AG09319 (cell line): ENCODE measurements around the gene MAP2K5.

Experiments used
- DNase-seq: peaks from one replicate; pipeline ENCODE4 v3.0.0-alpha.2; 2010; ENCODE audit warnings: low read depth; ENCODE audit errors: extremely low read depth
- CTCF ChIP-seq: IDR thresholded peaks from 2 replicates; pipeline ENCODE4 v1.5.1; 2011; ENCODE audit warnings: low read depth, mild to moderate bottlenecking, inconsistent platforms, low read length, moderate library complexity

Gene MAP2K5

GRCh38 chr15:67685008-67685599, 142.6 kb downstream of the MAP2K5 start:
- DNase-seq, result no peak
- TF ChIP-seq CTCF, result no peak

- no peak for DNase-seq
- no peak for TF ChIP-seq CTCF
Measured at GRCh38 chr15:67685716-67686115, 143.2 kb downstream of the MAP2K5 start.

GRCh38 chr15:67690936-67691335, 148.4 kb downstream of the MAP2K5 start:
- TF ChIP-seq CTCF, result no peak
- no peak for DNase-seq

- no peak for DNase-seq
- TF ChIP-seq CTCF, result no peak
Measured at GRCh38 chr15:67691450-67691849, 148.9 kb downstream of the MAP2K5 start.

GRCh38 chr15:67692573-67692972, 150.1 kb downstream of the MAP2K5 start:
- no peak for TF ChIP-seq CTCF
- no peak for DNase-seq

GRCh38 chr15:67696087-67696486, 153.6 kb downstream of the MAP2K5 start:
- no peak for TF ChIP-seq CTCF
- no peak for DNase-seq

GRCh38 chr15:67700023-67700422, 157.5 kb downstream of the MAP2K5 start:
- DNase-seq, result no peak
- no peak for TF ChIP-seq CTCF
